ENCODE data around the gene ABL1.

Gene ABL1

GRCh38 chr9:130884111-130884531 lies 49.1 kb downstream of the ABL1 start:
- H3K27ac ChIP-seq = no peak overlapping the region
- no peak for TF ChIP-seq CTCF (conservative IDR thresholded peaks at IDR 0.05)
- no peak for TF ChIP-seq ZFX (IDR thresholded peaks at IDR 0.05)

- H3K27ac ChIP-seq = no peak overlapping the region
- TF ChIP-seq CTCF (conservative IDR thresholded peaks at IDR 0.05) = no peak
- no peak for TF ChIP-seq ZFX (IDR thresholded peaks at IDR 0.05)
Observed at GRCh38 chr9:130884542-130885483, 49.8 kb downstream of the ABL1 start.

- TF ChIP-seq ZFX (IDR thresholded peaks at IDR 0.05) (no peak), CTCF (conservative IDR thresholded peaks at IDR 0.05) (no peak)
- no peak overlapping the region for H3K27ac ChIP-seq
Observed at GRCh38 chr9:130885484-130886375, 50.7 kb downstream of the ABL1 start.

- no peak for TF ChIP-seq ZFX (IDR thresholded peaks at IDR 0.05)
- TF ChIP-seq CTCF (conservative IDR thresholded peaks at IDR 0.05) = no peak
- H3K27ac ChIP-seq = no peak overlapping the region
Observed at GRCh38 chr9:130886981-130887380, 51.9 kb downstream of the ABL1 start.

- TF ChIP-seq ZFX (IDR thresholded peaks at IDR 0.05) (no peak), CTCF (conservative IDR thresholded peaks at IDR 0.05) (no peak)
- no peak overlapping the region for H3K27ac ChIP-seq
Observed at GRCh38 chr9:130887494-130888144, 52.6 kb downstream of the ABL1 start.

GRCh38 chr9:130888146-130888885 lies 53.3 kb downstream of the ABL1 start:
- no peak for TF ChIP-seq ZFX (IDR thresholded peaks at IDR 0.05)
- no peak for TF ChIP-seq CTCF (conservative IDR thresholded peaks at IDR 0.05)
- no peak overlapping the region for H3K27ac ChIP-seq

Data from C4-2B (cell line).